Measurements from ENCODE around the gene SLC2A2.

SLC2A2 gene

GRCh38 chr3:171028779-171029232 is 2.3 kb upstream of the SLC2A2 start:
- DNase-seq (ENCODE audit: low read depth in 2 of 2) = no peak

GRCh38 chr3:171028025-171028778 is 1.7 kb upstream of the SLC2A2 start:
- no peak for DNase-seq (ENCODE audit: low read depth in 2 of 2)

- no peak for DNase-seq (ENCODE audit: low read depth in 2 of 2)
Measured at GRCh38 chr3:171023566-171023965, 3.0 kb downstream of the SLC2A2 start.

- DNase-seq (ENCODE audit: low read depth in 2 of 2) = no peak
Measured at GRCh38 chr3:171021377-171021776, 5.1 kb downstream of the SLC2A2 start.

- DNase-seq (ENCODE audit: low read depth in 2 of 2) = no peak
Measured at GRCh38 chr3:171018156-171018935, 8.2 kb downstream of the SLC2A2 start.

- DNase-seq (ENCODE audit: low read depth in 2 of 2) = no peak
Measured at GRCh38 chr3:171013822-171014748, 12.4 kb downstream of the SLC2A2 start.

GRCh38 chr3:171011873-171012336 is 14.6 kb downstream of the SLC2A2 start:
- DNase-seq (ENCODE audit: low read depth in 2 of 2) = no peak

- DNase-seq (ENCODE audit: low read depth in 2 of 2) = no peak
Measured at GRCh38 chr3:171011109-171011872, 15.2 kb downstream of the SLC2A2 start.

GRCh38 chr3:171007316-171007715 is 19.2 kb downstream of the SLC2A2 start:
- DNase-seq (ENCODE audit: low read depth in 2 of 2) = no peak

GRCh38 chr3:171005648-171006047 is 20.9 kb downstream of the SLC2A2 start:
- no peak for DNase-seq (ENCODE audit: low read depth in 2 of 2)

- no peak for DNase-seq (ENCODE audit: low read depth in 2 of 2)
Measured at GRCh38 chr3:171001957-171002694, 24.4 kb downstream of the SLC2A2 start.

- no peak for DNase-seq (ENCODE audit: low read depth in 2 of 2)
Measured at GRCh38 chr3:171001250-171001893, 25.1 kb downstream of the SLC2A2 start.

GRCh38 chr3:171000281-171000680 is 26.2 kb downstream of the SLC2A2 start:
- no peak for DNase-seq (ENCODE audit: low read depth in 2 of 2)

GRCh38 chr3:170999737-171000242 is 26.7 kb downstream of the SLC2A2 start:
- no peak for DNase-seq (ENCODE audit: low read depth in 2 of 2)

GRCh38 chr3:170997961-170998913 is 28.3 kb downstream of the SLC2A2 start:
- DNase-seq (ENCODE audit: low read depth in 2 of 2) = no peak

GRCh38 chr3:170992854-170993253 is 33.7 kb downstream of the SLC2A2 start:
- no peak for DNase-seq (ENCODE audit: low read depth in 2 of 2)

- no peak for DNase-seq (ENCODE audit: low read depth in 2 of 2)
Measured at GRCh38 chr3:170991664-170992063, 34.9 kb downstream of the SLC2A2 start.

GRCh38 chr3:170989100-170989648 is 37.3 kb downstream of the SLC2A2 start:
- no peak for DNase-seq (ENCODE audit: low read depth in 2 of 2)
